ENCODE data around the gene ATP12A. TPM values are rescaled to one million over a fixed set of nuclear protein-coding genes. Genes with fewer than 3 reads are reported as not detected.

The ATP12A gene
- total and polyA plus RNA-seq, 2 of the 8 experiments (the other 6 are each of a cell fraction or from before 2014, with no cell fraction given) = 0.80 to 1.3 TPM

DNA sequence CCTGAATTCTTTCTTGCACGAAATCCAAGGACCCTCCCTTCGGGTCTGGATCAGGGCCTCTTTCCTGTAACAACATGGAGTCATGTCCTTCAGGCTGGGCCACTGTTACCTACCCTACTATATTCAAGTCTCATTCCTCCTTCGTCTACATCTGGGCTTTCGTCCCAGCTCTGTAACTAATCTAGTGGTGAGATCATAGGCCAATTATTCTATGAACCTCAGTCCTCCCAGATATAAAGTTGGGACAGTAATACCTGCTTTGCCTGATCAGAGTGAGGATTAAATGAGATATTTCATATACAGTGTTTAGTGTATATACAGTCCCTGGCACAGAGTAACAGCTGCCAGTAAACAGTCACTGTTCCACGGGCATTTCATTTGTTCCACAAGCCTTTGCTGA, 48.3 kb upstream of the ATP12A start:
- Histone ChIP-seq H3K18ac (ENCODE audit: extremely low read depth, low read length) (no peak overlapping the region), H3K4me3 (ENCODE audit: extremely low read depth in 1 of 4, insufficient read depth in 2 of 4, low read depth in 3 of 4, low read length in 4 of 4) (no peak overlapping the region), H3K23me2 (ENCODE audit: low read depth, low read length) (no peaks in the 10 kb centered on the region), H3K9ac (replicated peaks in 1 of 4; ENCODE audit: extremely low read depth in 1 of 4, low read depth in 3 of 4, low read length in 3 of 4) (no peak overlapping the region), H3K4ac (replicated peaks; ENCODE audit: insufficient read length, low read depth, low read length) (no peak overlapping the region), H3K79me2 (ENCODE audit: control insufficient read depth in 1 of 2, insufficient read depth in 2 of 2, low read length in 2 of 2) (no peaks in the 10 kb centered on the region), H2BK15ac (ENCODE audit: low read length) (0 out of 2 replicates have a peak overlapping the region, but pooled peaks have one; percentile 11), H4K91ac (replicated peaks; ENCODE audit: insufficient read length, low read length) (no peak overlapping the region), H3K27ac (ENCODE audit: low read depth, low read length) (no peak overlapping the region), H2BK120ac (replicated peaks; ENCODE audit: low read depth, low read length) (no peak overlapping the region), H2AK5ac (ENCODE audit: low read depth, low read length) (no peak overlapping the region), H3K56ac (replicated peaks; ENCODE audit: insufficient read length, low read depth, low read length) (no peak overlapping the region), H2BK12ac (ENCODE audit: low read depth, low read length) (no peak overlapping the region), H2AFZ (ENCODE audit: low read length) (no peak overlapping the region), H3K36me3 (ENCODE audit: control insufficient read depth in 2 of 4, insufficient read depth in 4 of 4, low read length in 3 of 4) (no peaks in the 10 kb centered on the region), H3K79me1 (ENCODE audit: low read depth, low read length) (no peaks in the 10 kb centered on the region), H3K23ac (ENCODE audit: insufficient read length) (no peak overlapping the region), H2BK20ac (ENCODE audit: low read length) (no peak overlapping the region), H2BK5ac (ENCODE audit: low read depth, low read length) (no peak overlapping the region), H3K27me3 (replicated peaks in 1 of 4; ENCODE audit: control insufficient read depth in 3 of 4, extremely low read depth in 1 of 4, insufficient read depth in 3 of 4, low read length in 3 of 4) (peaks cover 0 to 5% (median 1%) of the 10 kb centered on the region in 4 experiments; a peak in 2 of 7 replicates), H4K20me1 (replicated peaks in 1 of 2; ENCODE audit: control insufficient read depth in 1 of 2, insufficient read depth in 2 of 2, low read length in 2 of 2) (no peaks in the 10 kb centered on the region), H4K8ac (ENCODE audit: extremely low read depth, insufficient read depth, low read length) (no peak overlapping the region), H3K4me1 (replicated peaks in 1 of 4; ENCODE audit: control insufficient read depth in 3 of 4, insufficient read depth in 4 of 4, low read length in 3 of 4) (peaks cover 0 to 7% (median 2%) of the 10 kb centered on the region in 4 experiments; a peak in 3 of 7 replicates), H3K9me3 (ENCODE audit: insufficient read depth in 2 of 2, low read depth in 1 of 2, low read length in 1 of 2) (no peaks in the 10 kb centered on the region), H4K5ac (ENCODE audit: insufficient read length, low read depth, low read length) (no peak overlapping the region), H3K4me2 (ENCODE audit: insufficient read depth in 1 of 2, low read depth in 2 of 2, low read length in 2 of 2) (no peak overlapping the region), H3K14ac (ENCODE audit: insufficient read length) (no peak overlapping the region)
- 88% methylated on average over 5 of the region's 5 CpGs; no CpG with 5 or more reads in 1 of the 2 experiments for WGBS, 2 experiments (ENCODE audit: extremely low coverage in 1 of 2, insufficient coverage in 1 of 2, insufficient read length in 1 of 2, insufficient replicate concordance in 2 of 2, low coverage in 1 of 2, low lambda C conversion rate in 2 of 2, missing lambda C conversion rate in 1 of 2)
- ChIA-PET CTCF (ENCODE audit: partially characterized antibody) (interaction anchor here (0.6 to 1.3 kb wide), 3 partner anchors 16 to 186 kb away, joined by 3 read pairs; no protein-coding TSS in a partner anchor), POLR2A (ENCODE audit: partially characterized antibody) (no interaction called here)
- DNase-seq (ENCODE audit: low read depth in 1 of 2, low spot score in 2 of 2) (no peak), FAIRE-seq (no peak)
- TF ChIP-seq TCF12 (IDR thresholded peaks at IDR 0.05; ENCODE audit: low read depth, low read length) = no peak
- no peak for TF ChIP-seq JUND (IDR thresholded peaks at IDR 0.05; ENCODE audit: low read length)

Data from H1 (cell line).